Thyroid gland (tissue), 4 donors: Measurements from ENCODE around the gene USP6. TPM values are rescaled to one million over a fixed set of nuclear protein-coding genes. Genes with fewer than 3 reads are reported as not detected.
A peak's percentile ranks its signal among the peaks of the same experiment; 100 is the strongest.
"Not testable (repeated sequence)": the region's sequence is repeated elsewhere in the genome, so short reads cannot be mapped to it uniquely, and the experiment has no call there.

ENCODE experiments used
- DNase-seq, 2 donors: peaks; one replicate each; pipeline ENCODE4 v3.0.0-alpha.2; 2019
- H3K27ac ChIP-seq, 3 donors: fragments of 200-600 bp; sonication (generic); 1 replicate in 2 of 3; 2 replicates in 1 of 3; pipeline ENCODE4 v1.5.1; 2016 to 2019; ENCODE audit warnings: mild to moderate bottlenecking in 1 of 3, moderate library complexity in 1 of 3
- H3K27me3 ChIP-seq: fragments of 200-600 bp; sonication (generic); one replicate; pipeline ENCODE4 v1.5.1; 2019
- H3K36me3 ChIP-seq, 2 donors: fragments of 200-600 bp; sonication (generic); one replicate each; pipeline ENCODE4 v1.5.1; 2016 to 2019
- H3K4me1 ChIP-seq, 2 donors: fragments of 200-600 bp; sonication (generic); one replicate each; pipeline ENCODE4 v1.5.1; 2017 to 2019
- H3K4me3 ChIP-seq, 3 donors: fragments of 200-600 bp; sonication (generic); replicated peaks in 1 of 3; 1 replicate in 2 of 3; 2 replicates in 1 of 3; pipeline ENCODE4 v1.5.1; 2016; ENCODE audit warnings: mild to moderate bottlenecking in 1 of 3
- H3K9me3 ChIP-seq: fragments of 200-600 bp; sonication (generic); one replicate; pipeline ENCODE4 v1.5.1; 2017
- POLR2A ChIP-seq, 2 donors: fragments of 450-650 bp; IDR thresholded peaks; one replicate each; pipeline ENCODE4 v1.6.1; 2017; ENCODE audit warnings: antibody characterized with exemption in 2 of 2, mild to moderate bottlenecking in 2 of 2, moderate library complexity in 1 of 2
- WGBS, 2 donors: methylation state at CpG; one replicate each; pipeline ENCODE4 v1.1.5; 2017; 5-methylcytosine and 5-hydroxymethylcytosine counted together
- intact Hi-C: fragments of 100-400 bp; cut with DNase I; formaldehyde crosslinking; loops from one replicate; pipeline ENCODE4 v1.15.1; 2023
- total RNA-seq, 4 donors: library from RNA; depleted of rRNA; stranded (reverse); fragments of >200 nt; gene quantifications; one replicate each; pipeline ENCODE4 v1.2.3, GENCODE V29; 2016
- TF ChIP-seq, protein P1 (sequence below), 6 experiments: fragments of 200-600 bp in 3 of 6; fragments of 450-650 bp in 3 of 6; sonication (generic) in 3 of 6; IDR thresholded peaks; one replicate each; pipeline ENCODE4 v1.5.1; 2016 to 2019; ENCODE audit warnings: antibody characterized with exemption in 6 of 6, mild to moderate bottlenecking in 2 of 6, inconsistent platforms in 1 of 6, moderate library complexity in 1 of 6

Gene USP6
- 1 to 10 TPM in 1 of 4 donors, under 1 TPM in 3; 0.11 to 1.7 (median 0.39) TPM for total RNA-seq

DNA sequence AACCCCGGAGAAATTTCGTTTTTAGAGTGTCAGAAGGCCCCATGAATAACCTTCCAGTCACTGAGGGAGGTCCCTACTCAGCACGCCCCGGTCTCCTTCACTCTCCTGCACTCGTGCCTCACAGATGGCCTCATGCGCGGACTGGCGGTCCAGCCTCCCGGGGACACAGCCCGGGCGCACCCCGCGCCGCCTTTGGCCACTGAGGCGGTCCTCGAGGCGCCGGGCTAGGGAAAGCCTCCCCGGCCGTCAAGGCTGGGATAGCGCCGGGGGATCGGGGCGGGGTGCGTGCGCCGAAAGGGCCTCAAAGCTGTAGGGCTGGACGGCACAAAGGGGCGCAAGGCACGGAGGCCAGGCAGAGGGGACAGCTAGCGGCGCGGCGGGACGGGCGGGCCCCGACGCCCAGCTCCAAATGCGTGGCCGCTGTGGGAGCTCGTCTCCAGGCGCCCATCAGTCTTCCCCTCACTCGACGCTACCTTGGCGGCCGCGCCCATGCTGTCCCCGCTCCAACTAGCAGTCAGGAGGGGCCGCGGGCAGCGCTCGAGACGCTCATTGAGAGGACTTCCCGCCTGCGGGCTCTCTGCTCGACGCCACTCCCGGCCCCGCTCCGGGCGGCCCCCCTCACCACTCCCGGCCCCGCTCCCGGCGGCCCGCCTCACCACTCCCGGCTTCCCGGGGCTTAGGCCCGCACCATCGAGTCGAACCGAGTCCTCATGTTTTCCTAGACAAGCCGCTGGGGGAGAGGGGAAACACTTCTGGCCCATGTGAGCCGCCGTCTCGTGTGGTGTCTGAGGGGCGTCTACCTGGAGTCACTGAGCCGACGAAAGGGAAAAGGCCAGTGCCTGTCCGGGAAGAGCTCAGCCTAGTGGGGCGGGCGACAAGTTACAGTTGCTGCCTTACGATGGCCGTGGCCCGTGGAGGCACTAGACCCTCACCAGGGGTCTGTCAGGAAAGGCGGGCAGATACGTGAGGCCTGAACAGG lies at the start of gene USP6:
Gene USP6, plus strand, starts transcription at position 360 of the 979 bp plus-strand sequence. CDS start 14,336 bp downstream, outside the sequence.
- WGBS, 2 donors = 15 to 36% methylated on average over 17 to 18 of the region's 87 CpGs
- peak; percentile 13 to 69 for DNase-seq
- Histone ChIP-seq H3K27me3 (peaks cover 8% of the 10 kb centered on the region), H3K36me3 (no peaks in the 10 kb centered on the region), H3K9me3 (no peaks in the 10 kb centered on the region), H3K4me1 (peaks cover under 1 to 1% of the 10 kb centered on the region in 2 donors), H3K4me3 (peak within 1 kb of the TSS in 1 of 3 donors; percentile 14), H3K27ac (no peak within 1 kb of the TSS)
- TF ChIP-seq, protein P1, sequence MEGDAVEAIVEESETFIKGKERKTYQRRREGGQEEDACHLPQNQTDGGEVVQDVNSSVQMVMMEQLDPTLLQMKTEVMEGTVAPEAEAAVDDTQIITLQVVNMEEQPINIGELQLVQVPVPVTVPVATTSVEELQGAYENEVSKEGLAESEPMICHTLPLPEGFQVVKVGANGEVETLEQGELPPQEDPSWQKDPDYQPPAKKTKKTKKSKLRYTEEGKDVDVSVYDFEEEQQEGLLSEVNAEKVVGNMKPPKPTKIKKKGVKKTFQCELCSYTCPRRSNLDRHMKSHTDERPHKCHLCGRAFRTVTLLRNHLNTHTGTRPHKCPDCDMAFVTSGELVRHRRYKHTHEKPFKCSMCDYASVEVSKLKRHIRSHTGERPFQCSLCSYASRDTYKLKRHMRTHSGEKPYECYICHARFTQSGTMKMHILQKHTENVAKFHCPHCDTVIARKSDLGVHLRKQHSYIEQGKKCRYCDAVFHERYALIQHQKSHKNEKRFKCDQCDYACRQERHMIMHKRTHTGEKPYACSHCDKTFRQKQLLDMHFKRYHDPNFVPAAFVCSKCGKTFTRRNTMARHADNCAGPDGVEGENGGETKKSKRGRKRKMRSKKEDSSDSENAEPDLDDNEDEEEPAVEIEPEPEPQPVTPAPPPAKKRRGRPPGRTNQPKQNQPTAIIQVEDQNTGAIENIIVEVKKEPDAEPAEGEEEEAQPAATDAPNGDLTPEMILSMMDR (IDR thresholded peaks at IDR 0.05) = no peak
- no peak for TF ChIP-seq POLR2A (IDR thresholded peaks at IDR 0.05)
- intact Hi-C loops = no loop called here

DNA sequence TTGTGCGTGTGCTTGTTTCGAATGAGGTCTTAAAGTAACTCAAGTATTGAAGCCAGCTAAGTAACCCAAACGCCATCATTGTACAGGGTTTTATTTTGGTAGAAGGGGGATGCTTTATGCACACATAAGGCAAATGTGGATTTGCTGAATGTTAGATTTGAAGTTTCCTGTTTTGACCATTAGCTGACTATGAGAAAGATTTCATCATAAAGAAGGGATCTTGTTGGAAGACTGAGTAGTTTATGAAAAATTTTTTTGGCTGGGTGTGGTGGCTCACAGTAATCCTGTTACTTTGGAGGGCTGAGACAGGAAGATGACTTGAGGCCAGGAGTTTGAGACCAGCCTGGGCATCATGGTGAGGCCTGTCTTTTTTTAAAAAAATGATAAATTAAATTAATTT lies 47.6 kb upstream of the USP6 start:
- Histone ChIP-seq H3K36me3 (no peaks in the 10 kb centered on the region), H3K4me1 (no peaks in the 10 kb centered on the region), H3K27ac (no peak overlapping the region), H3K4me3 (no peak overlapping the region), H3K27me3 (no peaks in the 10 kb centered on the region), H3K9me3 (no peaks in the 10 kb centered on the region)
- 83 to 85% methylated on average over 3 of the region's 3 CpGs for WGBS, 2 donors
- TF ChIP-seq, protein P1 (IDR thresholded peaks at IDR 0.05) = no peak
- TF ChIP-seq POLR2A (IDR thresholded peaks at IDR 0.05) = no peak
- intact Hi-C loops = no loop called here
- no peak for DNase-seq

DNA sequence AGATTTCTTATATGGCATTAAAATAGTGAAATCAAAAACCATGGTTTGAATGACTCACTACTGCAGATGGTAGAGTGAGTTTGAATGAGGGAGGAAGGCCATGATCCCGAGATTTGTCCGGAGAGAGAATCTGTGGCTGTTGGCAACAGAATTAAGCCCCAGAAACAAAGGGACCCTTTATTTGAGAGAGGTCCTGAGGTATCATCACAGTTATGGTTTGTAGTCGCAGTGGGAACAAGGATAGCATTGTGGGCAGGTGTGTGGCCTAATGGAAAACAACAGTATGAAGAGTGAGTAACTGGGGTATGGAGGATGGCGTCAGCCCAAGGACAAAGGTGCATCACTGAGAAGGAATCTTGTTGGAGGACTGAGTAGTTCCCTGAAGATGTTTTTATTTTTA lies 46.1 kb upstream of the USP6 start:
- Histone ChIP-seq H3K27me3 (no peaks in the 10 kb centered on the region), H3K36me3 (no peaks in the 10 kb centered on the region), H3K4me1 (no peaks in the 10 kb centered on the region), H3K27ac (no peak overlapping the region), H3K9me3 (no peaks in the 10 kb centered on the region), H3K4me3 (no peak overlapping the region)
- 78 to 79% methylated on average over 4 of the region's 4 CpGs for WGBS, 2 donors
- intact Hi-C loops = no loop called here
- DNase-seq = no peak
- TF ChIP-seq, protein P1 (IDR thresholded peaks at IDR 0.05) = no peak
- TF ChIP-seq POLR2A (IDR thresholded peaks at IDR 0.05) = no peak

DNA sequence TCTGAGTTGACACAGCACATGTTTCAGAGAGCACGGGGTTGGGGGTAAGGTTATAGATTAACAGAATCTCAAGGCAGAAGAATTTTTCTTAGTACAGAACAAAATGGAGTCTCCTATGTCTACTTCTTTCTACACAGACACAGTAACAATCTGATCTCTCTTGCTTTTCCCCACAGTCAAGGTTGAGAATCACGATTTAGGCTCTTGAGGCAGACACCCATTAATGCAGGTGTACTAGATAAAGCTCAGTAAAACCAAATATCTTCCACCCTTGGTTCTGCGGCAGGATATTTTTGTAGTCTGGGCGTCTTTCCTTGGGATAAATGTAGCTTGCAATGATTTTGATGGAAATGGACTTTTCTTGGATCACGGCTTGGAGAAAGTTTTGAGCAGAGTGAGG lies 40.4 kb upstream of the USP6 start:
- DNase-seq, H3K36me3 ChIP-seq, H3K27me3 ChIP-seq, H3K9me3 ChIP-seq, intact Hi-C loops, H3K4me3 ChIP-seq, H3K27ac ChIP-seq: not testable (repeated sequence)
- peaks cover 4 to 15% of the 10 kb centered on the region in 2 donors for H3K4me1 ChIP-seq
- 80 to 87% methylated on average over 4 of the region's 5 CpGs for WGBS, 2 donors

DNA sequence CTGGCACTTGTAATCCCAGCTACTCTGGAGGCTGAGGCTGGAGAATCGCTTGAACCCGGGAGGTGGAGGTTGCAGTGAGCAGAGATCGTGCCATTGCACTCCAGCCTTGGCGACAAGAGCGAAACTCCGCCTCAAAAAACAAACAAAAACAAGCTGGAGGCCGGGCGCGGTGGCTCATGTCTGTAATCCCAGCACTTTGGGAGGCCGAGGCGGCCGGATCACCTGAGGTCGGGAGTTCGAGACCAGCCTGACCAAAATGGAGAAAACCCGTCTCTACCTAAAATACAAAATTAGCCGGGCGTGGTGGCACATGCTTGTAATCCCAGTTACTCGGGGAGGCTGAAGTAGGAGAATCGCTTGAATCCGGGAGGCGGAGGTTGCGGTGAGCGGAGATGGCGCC lies 38.6 kb upstream of the USP6 start:
- H3K9me3 ChIP-seq, H3K36me3 ChIP-seq, DNase-seq, H3K27me3 ChIP-seq, H3K27ac ChIP-seq, H3K4me3 ChIP-seq, intact Hi-C loops: not testable (repeated sequence)
- peaks cover 4 to 15% of the 10 kb centered on the region in 2 donors for H3K4me1 ChIP-seq
- 97 to 99% methylated on average over 24 of the region's 24 CpGs for WGBS, 2 donors

DNA sequence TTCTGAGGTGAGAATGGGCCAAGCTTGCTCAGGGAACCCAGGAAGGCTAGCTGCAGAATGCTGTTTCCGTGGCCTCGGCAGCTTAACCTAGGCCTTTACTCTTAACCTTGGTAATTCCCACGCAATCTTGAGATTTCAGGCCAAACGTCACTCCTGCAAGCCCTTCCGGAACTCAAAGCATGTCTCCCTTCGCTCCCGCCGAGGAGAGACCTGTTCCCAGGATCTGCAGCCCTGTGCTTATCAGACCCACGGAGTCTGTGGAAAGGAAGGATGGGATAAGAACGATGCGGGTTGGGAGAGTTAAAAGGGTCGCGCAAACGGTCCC lies 38.1 kb upstream of the USP6 start:
- H3K9me3 ChIP-seq = no peaks in the 10 kb centered on the region
- no peak for DNase-seq
- intact Hi-C loops = no loop called here
- TF ChIP-seq, protein P1 (IDR thresholded peaks at IDR 0.05) = no peak
- no peak for TF ChIP-seq POLR2A (IDR thresholded peaks at IDR 0.05)
- H3K4me3 ChIP-seq = peak overlapping the region; percentile 23 to 73 (median 64)
- H3K36me3 ChIP-seq = no peaks in the 10 kb centered on the region
- 16 to 17% methylated on average over 14 of the region's 14 CpGs for WGBS, 2 donors
- peak overlapping the region; percentile 13 to 72 (median 63) for H3K27ac ChIP-seq
- peaks cover 4 to 15% of the 10 kb centered on the region in 2 donors for H3K4me1 ChIP-seq
- H3K27me3 ChIP-seq = no peaks in the 10 kb centered on the region
